Measurements from ENCODE around the gene ATP5F1C. TPM values are rescaled to one million over a fixed set of nuclear protein-coding genes. Genes with fewer than 3 reads are reported as not detected.

ATP5F1C gene
- total and polyA plus RNA-seq, 2 experiments from 2014 or later: 269 to 416 TPM

DNA sequence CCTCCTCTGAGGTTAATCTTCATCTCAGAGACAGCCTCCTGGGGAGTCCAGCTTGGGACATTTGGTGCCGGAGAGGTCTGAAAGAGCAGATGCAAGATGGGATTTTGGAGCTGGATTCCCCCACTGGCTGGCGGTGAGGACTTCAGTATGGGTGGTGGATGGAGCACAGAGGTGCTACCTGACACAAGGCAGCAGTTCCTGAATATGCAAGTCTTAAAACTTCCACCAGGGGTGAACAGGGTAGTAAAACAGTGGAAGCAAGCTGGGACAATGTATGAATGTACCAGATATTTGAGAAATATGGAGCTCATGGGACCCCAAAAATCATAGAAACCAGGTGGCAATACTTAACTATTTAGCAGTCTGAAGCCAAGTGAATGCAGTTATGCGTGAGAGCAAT lies 25.5 kb downstream of the ATP5F1C start:
- H4K20me1 ChIP-seq (ENCODE audit: insufficient read depth, poor library complexity, severe bottlenecking): no peaks in the 10 kb centered on the region
- 55% methylated on average over 3 of the region's 3 CpGs for WGBS (ENCODE audit: low lambda C conversion rate, missing lambda C conversion rate)
- no peak overlapping the region for H3K4me2 ChIP-seq
- no peak for DNase-seq (ENCODE audit: low spot score)
- H2AFZ ChIP-seq: no peak overlapping the region
- H3K4me3 ChIP-seq: no peak overlapping the region
- no peaks in the 10 kb centered on the region for H3K36me3 ChIP-seq (replicated peaks; ENCODE audit: insufficient read depth, low read depth)
- peaks cover under 1% of the 10 kb centered on the region for H3K79me2 ChIP-seq
- H3K4me1 ChIP-seq (ENCODE audit: insufficient read depth): peaks cover 6% of the 10 kb centered on the region
- TF ChIP-seq EZH2 (IDR thresholded peaks at IDR 0.05; ENCODE audit: borderline replicate concordance): no peak
- no peaks in the 10 kb centered on the region for H3K9me3 ChIP-seq (ENCODE audit: low read depth)
- H3K9me2 ChIP-seq (replicated peaks; ENCODE audit: insufficient read depth): no peaks in the 10 kb centered on the region
- H3K27ac ChIP-seq: no peak overlapping the region
- H3K27me3 ChIP-seq: no peaks in the 10 kb centered on the region

DNA sequence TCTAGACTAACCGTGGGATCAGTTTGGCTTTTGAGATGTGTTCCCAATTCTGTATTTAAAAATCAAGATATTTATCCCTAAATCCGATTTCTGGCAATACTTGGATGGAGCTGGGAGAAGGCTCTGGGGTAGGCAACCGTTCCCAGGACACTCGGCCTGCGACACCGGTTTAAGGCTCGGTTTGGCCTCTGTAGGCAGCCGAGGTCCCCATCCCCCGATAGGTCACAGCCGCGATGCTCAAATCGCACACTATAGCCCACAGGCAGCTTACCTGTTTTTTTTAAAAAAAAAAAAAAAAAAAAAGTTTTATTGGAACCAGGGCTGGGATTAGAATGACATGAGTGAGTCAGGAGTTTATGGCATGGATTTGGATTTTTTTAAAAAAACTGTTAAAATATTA lies 29.6 kb downstream of the ATP5F1C start:
- H3K9me3 ChIP-seq (ENCODE audit: low read depth): no peaks in the 10 kb centered on the region
- H2AFZ ChIP-seq: peak overlapping the region; percentile 84
- H3K27ac ChIP-seq: peak overlapping the region; percentile 44
- DNase-seq (ENCODE audit: low spot score): no peak
- no peaks in the 10 kb centered on the region for H3K4me1 ChIP-seq (ENCODE audit: insufficient read depth)
- no peaks in the 10 kb centered on the region for H4K20me1 ChIP-seq (ENCODE audit: insufficient read depth, poor library complexity, severe bottlenecking)
- H3K79me2 ChIP-seq: peaks cover 35% of the 10 kb centered on the region
- TF ChIP-seq, protein P1, sequence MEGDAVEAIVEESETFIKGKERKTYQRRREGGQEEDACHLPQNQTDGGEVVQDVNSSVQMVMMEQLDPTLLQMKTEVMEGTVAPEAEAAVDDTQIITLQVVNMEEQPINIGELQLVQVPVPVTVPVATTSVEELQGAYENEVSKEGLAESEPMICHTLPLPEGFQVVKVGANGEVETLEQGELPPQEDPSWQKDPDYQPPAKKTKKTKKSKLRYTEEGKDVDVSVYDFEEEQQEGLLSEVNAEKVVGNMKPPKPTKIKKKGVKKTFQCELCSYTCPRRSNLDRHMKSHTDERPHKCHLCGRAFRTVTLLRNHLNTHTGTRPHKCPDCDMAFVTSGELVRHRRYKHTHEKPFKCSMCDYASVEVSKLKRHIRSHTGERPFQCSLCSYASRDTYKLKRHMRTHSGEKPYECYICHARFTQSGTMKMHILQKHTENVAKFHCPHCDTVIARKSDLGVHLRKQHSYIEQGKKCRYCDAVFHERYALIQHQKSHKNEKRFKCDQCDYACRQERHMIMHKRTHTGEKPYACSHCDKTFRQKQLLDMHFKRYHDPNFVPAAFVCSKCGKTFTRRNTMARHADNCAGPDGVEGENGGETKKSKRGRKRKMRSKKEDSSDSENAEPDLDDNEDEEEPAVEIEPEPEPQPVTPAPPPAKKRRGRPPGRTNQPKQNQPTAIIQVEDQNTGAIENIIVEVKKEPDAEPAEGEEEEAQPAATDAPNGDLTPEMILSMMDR (IDR thresholded peaks at IDR 0.05; ENCODE audit: poor library complexity): no peak
- no peak for TF ChIP-seq EZH2 (IDR thresholded peaks at IDR 0.05; ENCODE audit: borderline replicate concordance)
- no peak for TF ChIP-seq EZH2phosphoT487 (IDR thresholded peaks at IDR 0.05; ENCODE audit: low read depth, severe bottlenecking, unreplicated experiment)
- no peaks in the 10 kb centered on the region for H3K36me3 ChIP-seq (replicated peaks; ENCODE audit: insufficient read depth, low read depth)
- peak overlapping the region; percentile 78 for H3K4me3 ChIP-seq
- WGBS (ENCODE audit: low lambda C conversion rate, missing lambda C conversion rate): 12% methylated on average over 12 of the region's 12 CpGs
- peak overlapping the region; percentile 81 for H3K4me2 ChIP-seq
- no peaks in the 10 kb centered on the region for H3K9me2 ChIP-seq (replicated peaks; ENCODE audit: insufficient read depth)
- no peaks in the 10 kb centered on the region for H3K27me3 ChIP-seq

DNA sequence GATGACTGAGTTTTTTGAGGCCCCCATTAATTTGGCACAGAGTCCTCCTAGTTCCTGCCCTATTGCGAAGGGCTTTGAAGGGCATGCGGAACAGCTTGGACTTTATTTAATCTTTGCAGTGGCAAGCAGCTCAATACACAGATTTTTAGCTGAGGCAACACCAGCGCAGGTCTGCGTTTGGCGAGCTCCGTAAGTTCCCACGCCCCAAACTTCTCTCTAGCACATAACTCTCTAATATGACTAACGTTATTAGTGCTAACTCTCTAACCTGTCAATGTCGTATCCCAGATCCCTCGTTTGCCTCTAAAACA lies 30.0 kb downstream of the ATP5F1C start:
- Histone ChIP-seq H3K36me3 (replicated peaks; ENCODE audit: insufficient read depth, low read depth) (no peaks in the 10 kb centered on the region), H3K9me2 (replicated peaks; ENCODE audit: insufficient read depth) (no peaks in the 10 kb centered on the region), H3K9me3 (ENCODE audit: low read depth) (no peaks in the 10 kb centered on the region), H3K27me3 (no peaks in the 10 kb centered on the region), H3K27ac (peak overlapping the region; percentile 44), H2AFZ (peak overlapping the region; percentile 84), H3K4me2 (peak overlapping the region; percentile 81), H3K4me1 (ENCODE audit: insufficient read depth) (no peaks in the 10 kb centered on the region), H3K4me3 (peak overlapping the region; percentile 78), H3K79me2 (peaks cover 35% of the 10 kb centered on the region), H4K20me1 (ENCODE audit: insufficient read depth, poor library complexity, severe bottlenecking) (no peaks in the 10 kb centered on the region)
- WGBS (ENCODE audit: low lambda C conversion rate, missing lambda C conversion rate): 1% methylated on average over 10 of the region's 10 CpGs
- no peak for TF ChIP-seq EZH2phosphoT487 (IDR thresholded peaks at IDR 0.05; ENCODE audit: low read depth, severe bottlenecking, unreplicated experiment)
- DNase-seq (ENCODE audit: low spot score): no peak

DNA sequence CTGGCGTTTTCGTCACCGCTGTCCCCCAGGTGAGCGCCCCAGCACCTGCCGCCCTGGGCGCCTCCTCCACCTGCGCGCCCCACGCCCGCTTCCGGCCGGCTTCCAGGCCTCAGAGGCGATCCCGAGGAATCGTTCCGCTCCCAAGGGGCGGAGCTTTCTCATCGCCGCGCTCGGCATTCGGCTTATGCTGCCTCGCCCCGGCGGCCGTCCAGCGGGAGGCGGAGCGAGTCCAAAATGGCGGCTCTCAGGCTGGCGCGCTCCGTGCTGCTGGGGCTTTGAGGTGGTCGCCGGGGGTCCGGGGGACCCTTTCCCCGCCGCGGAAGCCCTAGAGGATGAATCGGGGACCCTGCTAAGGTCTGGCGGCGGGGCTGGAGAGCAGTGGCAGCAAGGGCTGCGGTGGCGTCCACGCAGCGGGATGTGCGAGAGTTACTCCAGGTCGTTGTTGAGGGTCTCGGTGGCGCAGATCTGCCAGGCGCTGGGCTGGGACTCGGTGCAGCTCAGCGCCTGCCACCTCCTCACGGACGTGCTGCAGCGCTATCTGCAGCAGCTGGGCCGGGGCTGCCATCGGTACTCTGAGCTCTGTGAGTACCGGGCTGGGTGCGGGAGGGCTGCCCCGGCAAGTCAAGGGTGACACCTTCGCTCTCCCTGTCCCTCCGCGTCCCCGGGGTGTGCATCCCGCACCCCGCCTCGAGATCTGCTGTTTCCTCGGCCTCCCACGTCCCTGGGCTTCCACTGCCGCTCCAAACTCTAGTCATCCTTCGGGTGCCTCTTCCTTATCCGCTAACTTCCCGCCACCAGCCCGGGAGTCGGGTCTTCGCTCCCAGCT lies 30.5 kb downstream of the ATP5F1C start, which contains the start of gene TAF3:
TAF3 (plus strand) TSS at position 211 of the 826 bp plus-strand sequence; CDS start at position 416, 205 bp downstream.
- H3K4me2 ChIP-seq: peak within 1 kb of the TSS; percentile 94
- peak; percentile 97 for DNase-seq (ENCODE audit: low spot score)
- peak within 1 kb of the TSS; percentile 78 for H3K4me3 ChIP-seq
- no peaks in the 10 kb centered on the region for H3K36me3 ChIP-seq (replicated peaks; ENCODE audit: insufficient read depth, low read depth)
- no peaks in the 10 kb centered on the region for H4K20me1 ChIP-seq (ENCODE audit: insufficient read depth, poor library complexity, severe bottlenecking)
- H3K79me2 ChIP-seq: peaks cover 35% of the 10 kb centered on the region
- no peaks in the 10 kb centered on the region for H3K9me2 ChIP-seq (replicated peaks; ENCODE audit: insufficient read depth)
- WGBS (ENCODE audit: low lambda C conversion rate, missing lambda C conversion rate): under 1% methylated on average over 77 of the region's 77 CpGs
- no peaks in the 10 kb centered on the region for H3K27me3 ChIP-seq
- H2AFZ ChIP-seq: peak within 1 kb of the TSS; percentile 94
- peak within 1 kb of the TSS; percentile 44 for H3K27ac ChIP-seq
- no peaks in the 10 kb centered on the region for H3K9me3 ChIP-seq (ENCODE audit: low read depth)
- H3K4me1 ChIP-seq (ENCODE audit: insufficient read depth): no peaks in the 10 kb centered on the region
- TF ChIP-seq, protein P1 (IDR thresholded peaks at IDR 0.05; ENCODE audit: poor library complexity): no peak
- no peak for TF ChIP-seq EZH2phosphoT487 (IDR thresholded peaks at IDR 0.05; ENCODE audit: low read depth, severe bottlenecking, unreplicated experiment)

Measured in hepatocyte (in vitro differentiated cells).